HG03095 (cell line): Measurements from ENCODE around the gene SLC41A3.
A peak's percentile ranks its signal among the peaks of the same experiment; 100 is the strongest.
"Not testable (repeated sequence)": the region's sequence is repeated elsewhere in the genome, so short reads cannot be mapped to it uniquely, and the experiment has no call there.

Experiments
- ATAC-seq: cut with Tn5 transposase; IDR thresholded peaks from one replicate; pipeline ENCODE4 v1.9.1; 2021; ENCODE audit warnings: moderate library complexity; ENCODE audit not compliant: unreplicated experiment

Gene SLC41A3

DNA sequence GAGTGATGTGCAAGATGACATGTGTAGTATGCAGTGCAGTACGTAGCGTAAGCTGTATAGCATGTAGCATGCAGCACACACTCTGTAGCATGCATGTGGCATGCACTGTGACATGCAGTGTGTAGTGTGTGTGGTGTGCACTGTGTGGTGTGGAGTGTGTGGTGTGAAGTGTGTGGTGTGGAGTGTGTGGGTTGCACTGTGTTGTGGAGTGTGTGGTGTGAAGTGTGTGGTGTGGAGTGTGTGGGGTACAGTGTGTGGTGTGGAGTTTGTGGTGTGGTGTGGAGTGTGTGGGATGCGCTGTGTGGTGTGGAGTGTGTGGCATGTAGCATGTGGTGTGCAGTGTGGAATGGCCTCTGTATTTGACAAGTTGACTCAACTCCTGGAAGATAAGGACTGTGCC lies 75.7 kb downstream of the SLC41A3 start:
- no peak for ATAC-seq

DNA sequence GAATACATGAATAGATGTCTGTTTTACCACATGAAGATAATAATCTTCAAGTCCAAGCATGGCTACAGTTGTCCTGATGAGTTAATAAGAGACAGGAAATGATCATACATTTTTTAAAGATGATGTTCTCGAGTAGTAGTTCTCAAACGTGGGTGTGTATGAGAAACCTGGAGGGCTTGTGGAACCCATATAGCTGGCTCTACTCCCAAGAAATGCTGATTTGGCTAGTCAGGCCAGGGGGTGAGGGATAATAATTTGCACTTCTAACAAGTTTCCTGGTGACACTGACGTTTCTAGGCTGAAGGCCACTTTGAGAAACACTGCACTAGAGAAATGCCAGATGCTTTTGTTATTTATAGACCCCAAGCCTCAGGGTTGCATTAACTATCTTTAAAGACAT lies 78.0 kb downstream of the SLC41A3 start:
- ATAC-seq: no peak

DNA sequence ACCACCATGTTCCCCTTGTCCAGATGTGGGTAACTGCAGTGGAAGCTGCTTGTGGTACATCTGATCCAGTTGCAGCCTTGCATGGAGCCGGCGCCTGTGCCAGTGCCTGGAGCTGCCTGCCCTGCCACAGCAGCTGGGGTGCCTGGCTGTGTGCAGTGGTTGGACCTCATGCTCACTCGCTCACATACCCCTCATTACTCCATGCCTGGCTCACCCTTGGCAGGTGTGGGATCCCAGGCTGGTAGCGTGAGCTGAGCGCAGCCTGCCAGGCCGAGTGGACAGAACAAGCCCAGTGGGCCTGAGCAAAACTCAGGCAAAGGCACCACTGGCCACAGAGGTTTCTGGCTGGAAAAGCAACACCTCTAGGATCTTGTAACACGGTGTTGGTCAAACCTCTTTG lies 79.2 kb downstream of the SLC41A3 start:
- no peak for ATAC-seq

DNA sequence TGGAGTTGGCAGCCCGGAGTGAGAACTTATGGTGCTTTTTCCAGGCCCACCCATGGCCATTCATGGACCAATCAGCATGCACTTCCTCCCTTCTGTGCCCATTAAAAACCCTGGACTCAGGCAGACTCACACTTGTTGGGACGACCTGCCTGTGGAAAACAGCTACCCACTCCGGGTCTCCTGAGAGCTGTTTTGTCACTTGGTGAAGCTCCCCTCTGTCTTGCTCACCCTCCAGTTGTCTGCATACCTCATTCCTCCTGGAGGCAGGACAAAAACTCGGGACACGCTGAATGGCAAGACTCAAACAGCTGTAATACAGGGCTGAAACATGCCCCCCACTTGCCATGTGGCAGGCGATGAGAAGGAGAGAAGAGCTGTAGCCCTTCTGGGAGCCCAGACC lies 79.7 kb downstream of the SLC41A3 start:
- ATAC-seq: no peak

DNA sequence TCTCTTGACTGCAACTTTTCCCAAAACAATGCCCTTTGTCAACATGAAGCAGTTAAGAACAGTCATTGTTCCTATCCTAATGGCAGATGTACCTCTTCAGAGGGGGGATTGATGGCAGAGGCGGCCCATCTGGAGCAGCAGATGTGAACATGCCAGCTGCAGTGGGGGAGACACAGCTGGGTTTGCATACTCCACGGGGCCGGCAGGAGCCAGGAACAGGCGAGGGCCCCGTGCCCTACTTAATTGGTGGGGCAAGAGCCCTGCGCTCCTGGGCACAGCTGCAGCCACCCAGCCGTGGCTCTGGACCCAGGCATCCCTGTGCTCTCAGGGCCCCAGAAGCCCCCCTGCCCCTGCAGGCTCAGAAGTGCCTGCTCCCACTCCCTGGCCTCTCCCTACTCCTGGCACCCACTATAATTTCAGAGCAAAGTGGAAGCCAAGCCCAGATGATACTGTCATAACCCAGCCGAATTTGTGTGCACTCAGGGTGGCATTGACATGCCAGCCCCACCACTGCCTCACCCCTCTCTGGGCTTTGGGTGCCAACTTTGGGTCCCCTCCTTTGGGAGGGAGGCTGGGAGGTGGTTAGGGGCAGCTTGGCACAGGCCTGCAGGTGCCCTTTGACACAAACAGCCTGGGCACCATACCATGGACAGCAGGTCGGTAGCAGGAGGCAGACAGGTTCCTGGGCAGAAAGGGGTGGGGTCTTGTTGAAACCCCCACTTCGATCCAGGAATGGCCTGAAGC lies 80.3 kb downstream of the SLC41A3 start:
- ATAC-seq: no peak

DNA sequence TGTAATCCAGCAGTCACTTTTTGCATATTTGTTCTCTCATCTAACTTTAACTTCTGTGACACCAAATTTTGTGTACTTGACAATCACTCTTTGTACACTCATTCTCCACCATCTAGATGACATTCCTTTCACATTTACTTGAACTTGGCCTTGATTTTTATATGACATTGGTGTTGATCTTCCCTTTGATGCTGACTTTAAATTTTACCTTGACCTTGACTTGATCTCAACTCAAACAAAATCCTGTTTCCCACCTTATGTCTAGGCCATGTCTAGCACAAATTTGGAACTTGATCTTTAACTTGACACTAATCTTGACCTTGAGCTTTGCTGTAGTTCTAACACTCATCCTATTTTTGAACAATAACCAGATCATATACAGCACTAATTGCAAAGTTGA lies 81.7 kb downstream of the SLC41A3 start:
- no peak for ATAC-seq

DNA sequence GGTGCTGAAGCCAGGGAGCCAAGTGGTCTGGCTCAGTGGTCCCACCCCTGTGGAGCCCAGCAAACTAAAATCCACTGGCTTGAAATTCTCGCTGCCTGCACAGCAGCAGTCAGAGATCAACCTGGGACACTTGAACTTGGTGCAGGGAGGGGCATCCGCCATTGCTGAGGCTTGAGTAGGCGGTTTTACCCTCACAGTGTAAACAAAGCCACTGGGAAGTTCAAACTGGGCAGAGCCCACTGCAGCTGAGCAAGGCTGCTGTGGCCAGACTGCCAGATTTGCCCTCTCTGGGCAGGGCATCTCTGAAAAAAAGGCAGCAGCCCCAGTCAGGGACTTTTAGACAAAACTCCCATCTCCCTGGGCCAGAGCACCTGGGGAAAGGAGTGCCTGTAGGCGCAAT lies 87.2 kb downstream of the SLC41A3 start:
- not testable (repeated sequence) for ATAC-seq

DNA sequence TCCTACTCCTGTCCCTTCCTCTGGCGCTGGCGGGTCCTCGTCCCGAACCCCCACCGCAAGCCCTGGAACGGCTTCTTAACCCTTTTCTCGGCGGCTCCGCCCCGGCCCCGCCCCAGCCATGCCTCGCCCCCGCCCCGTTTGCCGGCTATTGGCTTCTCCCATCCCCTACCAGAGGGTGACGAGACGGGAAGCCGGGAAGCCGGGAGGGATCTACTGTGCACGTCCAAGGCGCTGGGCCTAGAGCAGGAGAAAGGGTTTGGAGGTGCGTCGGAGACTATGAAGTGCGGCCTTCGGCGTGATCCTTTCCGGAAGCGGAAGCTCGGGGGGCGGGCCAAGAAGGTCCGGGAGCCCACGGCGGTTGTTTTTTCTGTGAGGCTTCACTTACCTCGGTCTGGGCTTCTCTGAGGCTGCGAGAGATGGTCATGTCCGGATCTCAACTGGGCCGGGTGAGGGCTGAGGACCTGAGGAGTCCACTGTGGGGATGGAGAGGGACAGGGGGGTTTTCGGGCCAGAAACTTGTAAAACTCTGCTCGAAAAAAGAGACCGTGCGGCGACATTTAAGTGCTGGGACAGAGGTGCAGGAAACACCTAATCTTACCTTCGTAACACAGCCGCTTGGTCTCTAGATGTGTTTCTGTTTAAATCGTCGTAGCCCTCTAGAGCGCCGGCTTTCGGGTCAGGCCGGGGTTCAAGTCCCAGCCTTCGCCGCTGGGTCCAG lies 93.5 kb downstream of the SLC41A3 start:
- ATAC-seq: peak; percentile 79

DNA sequence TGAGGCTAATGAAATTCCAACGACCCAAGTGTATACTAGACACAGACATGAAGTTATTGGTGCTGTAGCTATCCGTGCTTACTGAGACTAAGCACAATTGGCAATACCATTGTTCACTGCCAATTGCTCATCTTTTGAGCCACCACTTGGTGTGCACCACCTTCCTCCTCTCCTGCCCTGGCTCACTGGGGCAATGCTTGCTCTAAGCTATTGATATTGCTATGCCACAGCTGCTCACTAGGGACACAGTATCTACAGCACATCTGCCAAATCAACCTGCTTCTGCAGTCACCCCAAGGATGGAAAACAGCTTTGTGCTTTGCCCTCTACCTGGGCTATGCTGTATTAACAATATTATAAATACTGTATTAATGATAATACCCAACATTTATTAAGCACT lies 99.0 kb downstream of the SLC41A3 start:
- not testable (repeated sequence) for ATAC-seq

DNA sequence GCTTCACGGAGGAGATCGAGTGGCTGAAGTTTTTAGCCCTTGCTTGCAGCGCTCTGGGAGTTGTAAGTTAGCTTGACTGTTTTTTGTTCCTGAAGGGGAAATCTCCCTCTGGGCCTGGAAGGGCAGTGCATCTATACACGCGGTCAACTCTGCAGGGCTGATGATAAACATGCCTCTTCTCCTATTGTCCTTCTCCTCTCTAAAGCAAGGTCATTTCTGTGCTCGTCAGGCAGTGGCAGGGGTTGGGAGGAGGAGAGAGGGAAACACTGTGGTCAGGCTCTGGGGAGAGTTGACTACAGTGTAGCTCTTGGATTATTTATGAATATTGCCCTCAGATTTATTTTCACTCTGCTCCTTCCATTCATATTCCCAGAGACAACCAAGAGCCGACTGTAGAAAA lies 106.8 kb downstream of the SLC41A3 start:
- ATAC-seq: not testable (repeated sequence)

DNA sequence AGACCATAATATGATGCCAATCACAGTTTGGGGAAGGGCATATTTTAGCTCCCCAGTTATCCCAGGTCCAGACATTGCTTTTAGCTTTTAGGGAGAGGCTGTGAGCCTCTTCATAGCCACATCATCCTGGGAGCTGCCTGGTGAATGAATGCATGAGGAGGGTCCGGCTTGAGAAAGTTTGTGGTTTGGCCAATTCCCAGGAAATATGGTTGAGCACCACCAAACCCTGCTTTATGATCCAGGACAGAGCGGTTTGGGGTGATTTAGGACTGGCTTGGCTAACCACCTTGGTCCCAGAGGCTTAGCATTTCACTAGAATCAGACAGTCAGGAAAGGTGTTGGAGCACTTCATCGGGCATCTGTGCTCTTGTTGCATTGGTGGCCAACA lies 107.9 kb downstream of the SLC41A3 start:
- ATAC-seq: not testable (repeated sequence)

DNA sequence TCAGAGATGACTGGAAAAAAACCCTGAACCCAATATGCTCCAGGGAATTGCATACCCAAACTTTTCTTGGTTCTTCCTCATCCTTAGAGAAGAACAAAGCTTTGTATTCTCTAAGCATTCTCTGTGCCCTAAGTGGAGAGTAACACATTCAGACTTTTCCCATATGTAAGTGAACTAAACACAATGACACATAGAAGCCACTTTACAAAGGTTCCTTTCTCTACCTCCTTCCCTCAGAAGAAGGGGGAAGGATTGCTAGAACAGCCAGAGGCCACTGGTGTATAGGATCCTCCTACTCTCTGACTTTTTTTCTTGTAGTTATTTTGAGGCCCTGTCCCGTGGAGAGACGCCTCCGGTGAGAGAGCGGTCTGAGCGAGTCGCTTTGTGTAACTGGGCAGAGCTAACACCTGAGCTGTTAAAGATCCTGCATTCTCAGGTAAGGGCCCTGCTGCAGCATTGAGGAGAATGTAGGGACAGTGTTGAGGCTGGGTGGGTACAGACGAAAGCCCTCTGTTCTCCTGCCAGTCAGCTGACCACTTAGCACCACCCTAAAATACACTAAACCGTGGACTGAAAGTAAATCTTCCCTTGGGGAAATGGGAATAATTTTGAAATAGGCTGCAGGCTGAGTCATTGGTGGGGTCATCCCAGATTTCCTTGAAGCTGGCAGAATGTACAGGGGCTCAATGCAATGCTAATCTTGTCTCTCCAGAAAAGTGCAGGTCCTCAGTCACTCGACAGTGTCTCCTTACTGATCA lies 108.5 kb downstream of the SLC41A3 start:
- ATAC-seq: not testable (repeated sequence)

DNA sequence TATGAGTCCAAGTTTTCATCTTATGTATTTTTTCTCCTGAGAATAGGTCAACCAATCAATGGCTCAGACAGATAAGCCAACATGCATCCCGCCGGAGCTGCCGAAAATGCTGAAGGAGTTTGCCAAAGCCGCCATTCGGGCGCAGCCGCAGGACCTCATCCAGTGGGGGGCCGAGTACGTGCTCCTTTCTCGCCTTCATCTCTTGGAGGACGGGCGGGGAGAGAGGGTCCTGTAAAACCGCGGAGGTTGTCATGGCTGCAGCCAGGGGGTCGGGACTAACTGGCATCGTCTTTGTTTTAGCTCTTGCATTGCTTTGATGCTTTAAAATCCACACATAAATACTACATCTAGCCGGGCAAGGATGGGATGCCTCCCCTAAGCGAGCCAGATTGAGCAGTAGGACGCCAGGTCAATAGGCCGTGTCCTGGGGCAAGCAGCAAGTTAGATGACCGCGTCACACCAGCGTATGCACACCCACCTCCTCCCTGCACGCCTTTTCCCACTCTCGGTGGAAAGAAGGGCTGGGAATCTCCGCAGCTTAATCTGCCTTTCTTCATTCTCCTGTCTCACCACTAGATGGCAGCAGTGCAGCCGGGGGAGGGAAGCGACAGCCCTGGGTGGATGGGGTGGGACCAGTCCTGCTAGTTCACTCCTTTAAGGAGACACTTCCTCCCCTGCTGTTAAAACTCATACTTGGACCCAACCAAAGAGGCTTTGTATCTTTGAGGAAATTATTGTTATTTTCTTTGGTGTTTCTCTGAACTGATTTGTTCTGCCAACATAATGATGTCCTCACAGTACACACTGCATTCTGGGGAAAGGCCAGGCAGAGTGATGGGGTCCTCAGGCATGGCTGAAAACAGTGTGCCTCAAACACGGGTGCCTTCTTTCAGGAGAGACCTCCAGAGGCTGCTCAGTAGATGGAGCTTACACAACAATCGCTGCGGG lies 111.7 kb downstream of the SLC41A3 start:
- not testable (repeated sequence) for ATAC-seq

DNA sequence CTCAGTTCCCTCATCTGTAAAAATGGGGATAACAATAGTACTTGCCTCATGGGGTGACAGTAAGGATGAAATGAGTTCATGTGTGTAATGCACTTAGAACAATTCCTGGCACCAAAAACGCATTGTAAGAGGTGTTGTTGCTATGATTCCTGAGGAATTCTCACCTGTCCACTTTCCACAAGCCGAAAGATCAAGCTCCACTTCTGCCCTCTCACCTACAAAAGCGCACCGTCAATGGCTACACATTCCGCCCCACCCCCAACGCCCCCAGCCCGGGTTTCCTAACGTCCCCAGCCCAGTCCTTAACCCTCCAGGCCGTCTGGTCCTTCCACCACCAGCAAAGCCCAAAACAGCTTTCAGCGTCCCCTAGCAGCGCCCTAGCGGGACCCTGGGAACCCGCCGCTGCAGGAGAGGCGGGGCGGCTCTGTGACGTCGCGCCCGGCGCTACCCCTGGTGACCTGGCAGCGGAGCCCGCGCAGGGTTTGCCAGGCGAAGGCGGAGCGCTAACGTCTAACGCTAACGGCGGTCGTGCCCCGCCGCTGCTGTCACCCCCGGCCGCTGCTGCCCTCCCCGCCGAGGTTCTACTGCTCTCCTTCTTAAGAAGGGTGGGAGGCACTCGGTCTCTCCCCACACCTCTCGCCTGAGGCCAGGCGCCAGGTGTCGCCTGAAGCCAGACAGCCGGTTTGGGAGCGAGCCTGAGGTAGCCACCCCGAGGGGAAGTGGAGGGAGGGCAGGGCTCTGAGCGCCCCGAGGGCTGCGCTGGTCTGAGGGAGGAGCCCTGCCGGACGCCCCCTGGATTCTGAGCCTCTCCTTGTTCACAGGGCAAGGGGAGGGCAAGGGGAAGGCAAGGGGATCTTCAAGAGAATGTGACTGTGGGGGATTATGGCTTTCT lies 115.0 kb downstream of the SLC41A3 start, which contains the start of gene ROPN1B:
ROPN1B (plus strand) TSS at position 478 of the 892 bp plus-strand sequence. CDS start 2,877 bp downstream, outside the sequence.
- not testable (repeated sequence) for ATAC-seq

DNA sequence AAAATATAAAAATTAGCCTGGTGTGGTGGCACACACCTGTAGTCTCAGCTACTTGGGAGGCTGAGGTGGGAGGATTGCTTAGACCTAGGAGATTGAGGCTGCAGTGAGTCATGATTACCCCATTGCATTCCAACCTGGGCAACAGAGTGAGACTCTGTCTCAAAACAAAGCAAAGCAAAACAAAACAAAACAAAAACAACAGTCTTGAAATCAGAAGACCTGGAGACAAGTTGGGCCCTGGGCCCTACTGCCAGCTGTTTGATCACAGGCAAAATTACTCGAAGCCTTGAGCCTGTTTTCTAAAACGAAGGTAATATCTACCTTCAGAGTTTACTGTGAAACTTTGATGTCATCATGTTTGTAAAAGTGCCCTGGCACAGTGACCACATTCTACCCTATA lies 115.8 kb downstream of the SLC41A3 start:
- ATAC-seq: not testable (repeated sequence)

DNA sequence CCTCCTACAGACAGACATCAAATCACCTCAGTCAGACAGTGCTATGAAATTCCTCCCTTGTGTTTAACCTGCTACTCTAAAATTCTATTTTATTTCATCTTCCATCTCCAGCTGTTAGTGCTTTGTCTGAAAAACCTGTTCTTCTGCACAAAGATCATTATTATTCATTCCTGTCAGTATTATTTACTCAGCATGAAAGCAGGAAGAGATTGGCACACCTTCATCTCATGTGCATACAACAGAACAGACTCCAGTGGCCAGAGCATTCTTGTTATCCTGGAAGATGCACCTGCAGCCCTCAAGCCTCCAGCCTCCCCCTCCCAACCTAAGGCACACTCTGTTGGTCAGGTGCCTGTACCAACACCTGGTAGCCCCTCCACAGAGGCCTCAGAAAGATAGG lies 116.8 kb downstream of the SLC41A3 start:
- no peak for ATAC-seq

DNA sequence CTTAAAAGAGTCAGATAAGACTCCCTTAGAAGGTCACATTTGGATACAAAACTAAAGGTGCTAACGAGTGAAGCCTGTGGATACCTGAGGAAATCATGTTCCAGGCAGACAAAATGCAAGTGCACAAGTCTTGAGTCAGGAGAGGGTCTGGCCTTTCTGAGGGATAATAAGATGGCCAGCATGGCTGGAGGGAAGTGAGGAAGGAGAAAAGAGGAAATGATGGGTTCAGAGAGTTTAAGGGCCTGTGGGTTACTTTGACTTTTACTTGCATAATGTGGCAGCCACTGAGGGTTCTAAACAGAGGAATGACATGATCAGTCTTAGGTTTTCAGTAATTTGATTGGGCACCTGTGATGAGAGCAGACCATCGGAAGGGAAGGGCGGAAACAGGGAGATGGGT lies 118.4 kb downstream of the SLC41A3 start:
- no peak for ATAC-seq

DNA sequence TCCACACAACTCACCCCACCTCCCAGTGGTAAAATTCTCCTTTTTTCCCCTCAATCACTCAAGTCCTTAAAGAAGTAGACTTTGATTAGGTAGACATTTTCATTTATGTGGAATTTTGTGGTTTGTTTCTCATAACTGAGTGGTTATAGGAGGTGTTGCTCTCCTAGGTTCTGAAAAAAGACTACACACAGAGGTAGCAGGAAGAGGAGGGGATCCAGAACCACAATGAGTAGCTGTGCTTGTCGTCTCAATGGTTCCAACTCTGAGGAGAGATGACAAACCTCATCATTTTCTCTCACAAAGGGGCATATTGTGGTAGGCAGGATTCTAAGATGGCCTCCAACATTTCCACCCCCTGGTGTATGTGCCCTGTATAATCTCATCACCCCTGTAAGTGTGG lies 120.1 kb downstream of the SLC41A3 start:
- ATAC-seq: not testable (repeated sequence)

DNA sequence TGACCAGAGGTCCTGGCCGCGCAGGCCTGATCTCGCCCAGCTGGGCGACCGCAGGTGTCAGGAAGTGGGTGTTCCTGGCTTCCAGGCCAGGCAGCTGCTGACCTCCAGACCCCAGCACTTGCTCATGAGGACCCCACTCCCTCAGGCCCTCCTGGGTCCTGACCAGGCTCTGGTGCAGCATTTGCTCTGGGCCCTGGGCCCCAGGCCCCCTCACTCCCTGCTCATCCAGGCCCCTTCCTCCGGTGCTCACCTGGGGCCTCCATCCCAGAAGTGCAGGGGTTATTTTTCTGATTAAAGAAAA lies 122.7 kb downstream of the SLC41A3 start:
- no peak for ATAC-seq
